HepG2 (cell line): ENCODE data around the gene RASSF7. TPM values are rescaled to one million over a fixed set of nuclear protein-coding genes. Genes with fewer than 3 reads are reported as not detected.

Source experiments
- CHCHD3 ChIP-seq: sonication (generic); formaldehyde crosslinking; IDR thresholded peaks from 2 replicates; pipeline ENCODE4 v1.8.0; 2022; ENCODE audit warnings: mild to moderate bottlenecking, missing genetic modification reagents, moderate library complexity
- DR1 ChIP-seq: sonication (generic); formaldehyde crosslinking; IDR thresholded peaks from 2 replicates; pipeline ENCODE4 v1.8.0; 2021; ENCODE audit warnings: mild to moderate bottlenecking, missing genetic modification reagents, inconsistent platforms
- EEA1 ChIP-seq: sonication (generic); formaldehyde crosslinking; IDR thresholded peaks from 2 replicates; pipeline ENCODE4 v1.5.1; 2020; ENCODE audit warnings: mild to moderate bottlenecking, missing genetic modification reagents, borderline replicate concordance
- FIP1L1 ChIP-seq: fragments of 200-400 bp; formaldehyde crosslinking; IDR thresholded peaks from 2 replicates; pipeline ENCODE4 v1.6.1; 2018; ENCODE audit warnings: low read depth, mild to moderate bottlenecking, low read length, moderate library complexity, borderline replicate concordance; ENCODE audit not compliant: insufficient read depth
- GATAD1 ChIP-seq: IDR thresholded peaks from 2 replicates; pipeline ENCODE4 v1.6.1; 2016; ENCODE audit warnings: missing genetic modification reagents, missing compliant biosample characterization
- NBN ChIP-seq: fragments of 450-650 bp; conservative IDR thresholded peaks from 2 replicates; pipeline ENCODE4 v1.6.1; 2017
- PHF5A ChIP-seq: IDR thresholded peaks from one replicate; pipeline ENCODE4 v1.6.1; 2018; ENCODE audit warnings: low read depth, missing genetic modification reagents; ENCODE audit not compliant: unreplicated experiment
- RBAK ChIP-seq: sonication (generic); formaldehyde crosslinking; IDR thresholded peaks from 2 replicates; pipeline ENCODE4 v1.5.1; 2020; ENCODE audit warnings: mild to moderate bottlenecking, missing genetic modification reagents
- SAP130 ChIP-seq: IDR thresholded peaks from 2 replicates; pipeline ENCODE4 v1.6.1; 2016; ENCODE audit warnings: low read depth
- SMYD3 ChIP-seq: sonication (generic); formaldehyde crosslinking; IDR thresholded peaks from 2 replicates; pipeline ENCODE4 v1.8.1; 2023; ENCODE audit warnings: mild to moderate bottlenecking, missing genetic modification reagents
- SOX6 ChIP-seq, 2 experiments: fragments of 450-650 bp in 1 of 2; sonication (generic) in 1 of 2; formaldehyde crosslinking in 1 of 2; IDR thresholded peaks; 2 replicates each; pipeline versions ENCODE4 v1.4.0 to v1.6.1; 2017 to 2020; ENCODE audit warnings: antibody characterized with exemption in 1 of 2, mild to moderate bottlenecking in 1 of 2, missing genetic modification reagents in 1 of 2
- ZMYM3 ChIP-seq: sonication (generic); formaldehyde crosslinking; IDR thresholded peaks from 2 replicates; pipeline ENCODE4 v1.5.1; 2020; ENCODE audit warnings: mild to moderate bottlenecking, missing genetic modification reagents
- ZNF101 ChIP-seq: sonication (generic); formaldehyde crosslinking; IDR thresholded peaks from 2 replicates; pipeline ENCODE4 v1.4.0; 2020; ENCODE audit warnings: mild to moderate bottlenecking, low read depth, missing genetic modification reagents, borderline replicate concordance
- ZNF138 ChIP-seq: sonication (generic); formaldehyde crosslinking; IDR thresholded peaks from 2 replicates; pipeline ENCODE4 v1.5.0; 2020; ENCODE audit warnings: mild to moderate bottlenecking, low read depth, missing genetic modification reagents
- ZNF224 ChIP-seq: sonication (generic); formaldehyde crosslinking; IDR thresholded peaks from 2 replicates; pipeline ENCODE4 v1.5.0; 2020; ENCODE audit warnings: mild to moderate bottlenecking, missing genetic modification reagents
- ZNF382 ChIP-seq: sonication (generic); formaldehyde crosslinking; IDR thresholded peaks from 2 replicates; pipeline ENCODE4 v1.5.0; 2020; ENCODE audit warnings: missing genetic modification reagents, mild to moderate bottlenecking, borderline replicate concordance
- ZNF615 ChIP-seq: sonication (generic); formaldehyde crosslinking; IDR thresholded peaks from 2 replicates; pipeline ENCODE4 v1.5.0; 2020; ENCODE audit warnings: mild to moderate bottlenecking, missing genetic modification reagents, borderline replicate concordance
- ZSCAN12 ChIP-seq: sonication (generic); formaldehyde crosslinking; IDR thresholded peaks from 2 replicates; pipeline ENCODE4 v1.9.0; 2021; ENCODE audit warnings: mild to moderate bottlenecking, missing genetic modification reagents
- ZSCAN22 ChIP-seq: sonication (generic); formaldehyde crosslinking; IDR thresholded peaks from 2 replicates; pipeline ENCODE4 v1.4.0; 2020; ENCODE audit warnings: mild to moderate bottlenecking, missing genetic modification reagents
- ZSCAN31 ChIP-seq: sonication (generic); formaldehyde crosslinking; IDR thresholded peaks from 2 replicates; pipeline ENCODE4 v1.5.0; 2020; ENCODE audit warnings: low read depth, mild to moderate bottlenecking, missing genetic modification reagents
- polyA plus RNA-seq, 8 experiments: library from polyadenylated mRNA; depleted of rRNA in 3 of 8; stranded (reverse) in 7 of 8; unstranded in 1 of 8; fragments of >200 nt; fragmentation: Illumina TruSeq in 4 of 8; extraction: Trizol in 4 of 8; gene quantifications; 2 replicates each; pipeline versions ENCODE4 v1.2.1 to v1.2.3, GENCODE V29; 2011 to 2016; ENCODE audit warnings: low read depth in 4 of 8, missing spikeins in 1 of 8, mixed read lengths in 1 of 8; ENCODE audit not compliant: insufficient read depth in 1 of 8
- total RNA-seq, 5 experiments: library from RNA; depleted of rRNA; stranded (reverse); fragments of >200 nt; fragmentation: Illumina TruSeq; extraction: Trizol; gene quantifications; 2 replicates each; pipeline ENCODE4 v1.2.3, GENCODE V29; 2016; ENCODE audit warnings: low read depth in 1 of 5
- TF ChIP-seq, protein P1 (sequence below): sonication (generic); formaldehyde crosslinking; IDR thresholded peaks from 2 replicates; pipeline ENCODE4 v1.5.0; 2020; ENCODE audit warnings: mild to moderate bottlenecking, missing genetic modification reagents, borderline replicate concordance
- TF ChIP-seq, protein P2 (sequence below): sonication (generic); formaldehyde crosslinking; IDR thresholded peaks from 2 replicates; pipeline ENCODE4 v1.4.0; 2020; ENCODE audit warnings: mild to moderate bottlenecking, low read depth, missing genetic modification reagents
- TF ChIP-seq, protein P3 (sequence below): sonication (generic); formaldehyde crosslinking; IDR thresholded peaks from 2 replicates; pipeline ENCODE4 v1.8.0; 2022; ENCODE audit warnings: mild to moderate bottlenecking, missing genetic modification reagents, borderline replicate concordance
- TF ChIP-seq, protein P4 (sequence below): sonication (generic); formaldehyde crosslinking; IDR thresholded peaks from 2 replicates; pipeline ENCODE4 v1.4.0; 2020; ENCODE audit warnings: mild to moderate bottlenecking, low read depth, missing genetic modification reagents

RASSF7 gene
- total and polyA plus RNA-seq, 2 of the 13 experiments (the other 11 are each of a cell fraction or from before 2014, with no cell fraction given), result 20.2 to 28.6 TPM

DNA sequence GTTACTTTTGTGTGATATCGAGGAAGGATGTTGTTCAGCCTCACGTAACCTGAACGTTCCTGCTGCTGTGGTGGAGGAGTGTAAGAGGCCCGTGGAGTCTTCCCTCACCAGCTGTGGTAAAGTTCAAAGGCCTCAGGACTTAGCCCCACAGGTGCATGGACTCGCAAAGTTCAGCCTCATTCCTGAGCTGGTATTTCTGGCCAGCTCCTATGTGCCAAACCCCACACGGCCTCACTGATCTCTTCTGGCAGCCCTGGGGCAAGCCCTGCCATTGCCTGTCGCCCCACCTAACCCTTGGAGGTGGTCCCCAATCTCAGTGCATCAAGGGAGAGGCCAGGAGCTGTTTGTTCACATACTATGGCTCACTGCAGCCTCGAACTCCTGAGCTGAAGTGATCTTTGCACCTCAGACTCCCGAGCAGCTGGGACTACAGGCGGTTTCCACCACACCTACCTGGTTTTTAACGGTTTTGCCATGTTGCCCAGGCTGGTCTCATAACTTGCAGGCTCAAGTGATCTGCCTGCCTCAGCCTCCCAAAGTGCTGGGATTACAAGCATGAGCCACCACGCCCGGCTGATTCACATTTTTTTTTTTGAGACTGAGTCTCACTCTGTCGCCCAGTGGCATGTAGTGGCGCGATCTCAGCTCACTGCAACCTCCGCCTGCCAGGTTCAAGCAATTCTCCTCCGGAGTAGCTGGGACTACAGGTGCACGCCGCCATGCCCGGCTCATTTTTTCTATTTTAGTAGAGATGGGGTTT, 17.7 kb downstream of the RASSF7 start (continued):
- TF ChIP-seq, protein P1, sequence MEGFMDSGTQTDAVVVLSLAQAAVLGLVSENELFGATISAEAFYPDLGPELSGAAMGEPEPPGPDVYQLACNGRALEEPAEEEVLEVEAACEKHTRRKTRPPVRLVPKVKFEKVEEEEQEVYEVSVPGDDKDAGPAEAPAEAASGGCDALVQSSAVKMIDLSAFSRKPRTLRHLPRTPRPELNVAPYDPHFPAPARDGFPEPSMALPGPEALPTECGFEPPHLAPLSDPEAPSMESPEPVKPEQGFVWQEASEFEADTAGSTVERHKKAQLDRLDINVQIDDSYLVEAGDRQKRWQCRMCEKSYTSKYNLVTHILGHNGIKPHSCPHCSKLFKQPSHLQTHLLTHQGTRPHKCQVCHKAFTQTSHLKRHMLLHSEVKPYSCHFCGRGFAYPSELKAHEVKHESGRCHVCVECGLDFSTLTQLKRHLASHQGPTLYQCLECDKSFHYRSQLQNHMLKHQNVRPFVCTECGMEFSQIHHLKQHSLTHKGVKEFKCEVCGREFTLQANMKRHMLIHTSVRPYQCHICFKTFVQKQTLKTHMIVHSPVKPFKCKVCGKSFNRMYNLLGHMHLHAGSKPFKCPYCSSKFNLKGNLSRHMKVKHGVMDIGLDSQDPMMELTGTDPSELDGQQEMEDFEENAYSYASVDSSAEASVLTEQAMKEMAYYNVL (CRISPR knock-in tag), result no peak
- TF ChIP-seq PHF5A (CRISPR knock-in tag), result no peak
- TF ChIP-seq, protein P2, sequence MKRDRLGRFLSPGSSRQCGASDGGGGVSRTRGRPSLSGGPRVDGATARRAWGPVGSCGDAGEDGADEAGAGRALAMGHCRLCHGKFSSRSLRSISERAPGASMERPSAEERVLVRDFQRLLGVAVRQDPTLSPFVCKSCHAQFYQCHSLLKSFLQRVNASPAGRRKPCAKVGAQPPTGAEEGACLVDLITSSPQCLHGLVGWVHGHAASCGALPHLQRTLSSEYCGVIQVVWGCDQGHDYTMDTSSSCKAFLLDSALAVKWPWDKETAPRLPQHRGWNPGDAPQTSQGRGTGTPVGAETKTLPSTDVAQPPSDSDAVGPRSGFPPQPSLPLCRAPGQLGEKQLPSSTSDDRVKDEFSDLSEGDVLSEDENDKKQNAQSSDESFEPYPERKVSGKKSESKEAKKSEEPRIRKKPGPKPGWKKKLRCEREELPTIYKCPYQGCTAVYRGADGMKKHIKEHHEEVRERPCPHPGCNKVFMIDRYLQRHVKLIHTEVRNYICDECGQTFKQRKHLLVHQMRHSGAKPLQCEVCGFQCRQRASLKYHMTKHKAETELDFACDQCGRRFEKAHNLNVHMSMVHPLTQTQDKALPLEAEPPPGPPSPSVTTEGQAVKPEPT (CRISPR knock-in tag), result no peak
- no peak for TF ChIP-seq ZNF615
- TF ChIP-seq ZNF382 (CRISPR knock-in tag), result no peak
- TF ChIP-seq NBN, result no peak
- TF ChIP-seq ZNF101 (CRISPR knock-in tag), result no peak
- TF ChIP-seq SOX6 (IDR thresholded peaks at IDR 0.05), result no peak
- TF ChIP-seq SOX6 (CRISPR knock-in tag; IDR thresholded peaks at IDR 0.05), result 0 out of 2 replicates have a peak, but pooled peaks have one; percentile 11
- TF ChIP-seq CHCHD3 (CRISPR knock-in tag), result no peak
- no peak for TF ChIP-seq RBAK (CRISPR knock-in tag)
- no peak for TF ChIP-seq EEA1
- TF ChIP-seq ZNF224 (CRISPR knock-in tag), result no peak
- no peak for TF ChIP-seq GATAD1 (CRISPR knock-in tag)
- TF ChIP-seq, protein P3, sequence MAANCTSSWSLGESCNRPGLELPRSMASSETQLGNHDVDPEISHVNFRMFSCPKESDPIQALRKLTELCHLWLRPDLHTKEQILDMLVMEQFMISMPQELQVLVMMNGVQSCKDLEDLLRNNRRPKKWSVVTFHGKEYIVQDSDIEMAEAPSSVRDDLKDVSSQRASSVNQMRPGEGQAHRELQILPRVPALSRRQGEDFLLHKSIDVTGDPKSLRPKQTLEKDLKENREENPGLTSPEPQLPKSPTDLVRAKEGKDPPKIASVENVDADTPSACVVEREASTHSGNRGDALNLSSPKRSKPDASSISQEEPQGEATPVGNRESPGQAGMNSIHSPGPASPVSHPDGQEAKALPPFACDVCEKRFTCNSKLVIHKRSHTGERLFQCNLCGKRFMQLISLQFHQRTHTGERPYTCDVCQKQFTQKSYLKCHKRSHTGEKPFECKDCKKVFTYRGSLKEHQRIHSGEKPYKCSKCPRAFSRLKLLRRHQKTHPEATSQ, result no peak
- no peak for TF ChIP-seq SMYD3 (CRISPR knock-in tag)
- TF ChIP-seq ZMYM3, result no peak; the same call in 1 of the 2 replicates
- TF ChIP-seq, protein P4, sequence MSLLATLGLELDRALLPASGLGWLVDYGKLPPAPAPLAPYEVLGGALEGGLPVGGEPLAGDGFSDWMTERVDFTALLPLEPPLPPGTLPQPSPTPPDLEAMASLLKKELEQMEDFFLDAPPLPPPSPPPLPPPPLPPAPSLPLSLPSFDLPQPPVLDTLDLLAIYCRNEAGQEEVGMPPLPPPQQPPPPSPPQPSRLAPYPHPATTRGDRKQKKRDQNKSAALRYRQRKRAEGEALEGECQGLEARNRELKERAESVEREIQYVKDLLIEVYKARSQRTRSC (CRISPR knock-in tag), result no peak
- no peak for TF ChIP-seq FIP1L1
- no peak for TF ChIP-seq ZSCAN31
- 0 out of 2 replicates have a peak, but pooled peaks have one; percentile 22 for TF ChIP-seq SAP130 (CRISPR knock-in tag)
- TF ChIP-seq ZSCAN12 (CRISPR knock-in tag), result no peak
- no peak for TF ChIP-seq DR1 (CRISPR knock-in tag)
- no peak for TF ChIP-seq ZSCAN22 (CRISPR knock-in tag)
- TF ChIP-seq ZNF138 (CRISPR knock-in tag), result no peak
